Measurements from ENCODE around the gene AGBL4. TPM values are rescaled to one million over a fixed set of nuclear protein-coding genes. Genes with fewer than 3 reads are reported as not detected.

The AGBL4 gene
- total RNA-seq, 1 donor from 2014 or later, result not detected

GRCh38 chr1:48889082-48889481 lies 1134.7 kb downstream of the AGBL4 start:
- Histone ChIP-seq H3K36me3 (no peaks in the 10 kb centered on the region), H3K27me3 (no peaks in the 10 kb centered on the region), H3K27ac (no peak overlapping the region), H3K4me3 (no peak overlapping the region), H3K9me3 (no peaks in the 10 kb centered on the region), H3K4me1 (no peaks in the 10 kb centered on the region)
- TF ChIP-seq CTCF (IDR thresholded peaks at IDR 0.05), result no peak
- intact Hi-C loops (cut with DNase I), result no loop called here
- DNase-seq (ENCODE audit: low spot score in 2 of 2), result no peak

DNA sequence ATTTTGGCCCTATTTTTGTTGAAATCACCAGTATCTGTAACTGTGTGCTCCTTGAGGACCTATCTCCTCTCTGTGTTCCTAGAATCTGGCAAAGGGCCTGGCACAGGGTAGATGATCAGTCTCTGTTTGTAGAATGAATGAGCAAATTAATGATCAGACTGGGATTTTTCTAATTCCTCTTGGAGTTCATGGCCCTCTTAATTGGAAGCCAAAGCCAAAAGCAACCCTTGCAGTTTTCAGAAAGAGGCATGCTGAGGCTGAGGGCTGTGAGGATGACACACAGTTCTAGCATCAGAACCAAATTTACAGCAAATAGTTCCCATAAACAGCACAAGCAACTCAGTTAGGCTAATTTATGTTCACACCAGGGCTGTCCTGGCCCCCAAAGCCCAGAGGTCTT lies 1136.0 kb downstream of the AGBL4 start:
- Histone ChIP-seq H3K27me3 (no peaks in the 10 kb centered on the region), H3K4me1 (no peaks in the 10 kb centered on the region), H3K9me3 (no peaks in the 10 kb centered on the region), H3K4me3 (no peak overlapping the region), H3K36me3 (no peaks in the 10 kb centered on the region), H3K27ac (no peak overlapping the region)
- TF ChIP-seq CTCF (IDR thresholded peaks at IDR 0.05), result no peak
- intact Hi-C loops (cut with DNase I), result no loop called here
- DNase-seq (ENCODE audit: low spot score in 2 of 2), result no peak

- no peak for DNase-seq (ENCODE audit: low spot score in 2 of 2)
- TF ChIP-seq CTCF (IDR thresholded peaks at IDR 0.05), result no peak
- H3K27ac ChIP-seq, result no peak overlapping the region
- no peaks in the 10 kb centered on the region for H3K36me3 ChIP-seq
- H3K4me1 ChIP-seq, result no peaks in the 10 kb centered on the region
- intact Hi-C loops (cut with DNase I), result no loop called here
- H3K9me3 ChIP-seq, result no peaks in the 10 kb centered on the region
- H3K4me3 ChIP-seq, result no peak overlapping the region
- H3K27me3 ChIP-seq, result no peaks in the 10 kb centered on the region
Measured at GRCh38 chr1:48882020-48882419, 1141.7 kb downstream of the AGBL4 start.

DNA sequence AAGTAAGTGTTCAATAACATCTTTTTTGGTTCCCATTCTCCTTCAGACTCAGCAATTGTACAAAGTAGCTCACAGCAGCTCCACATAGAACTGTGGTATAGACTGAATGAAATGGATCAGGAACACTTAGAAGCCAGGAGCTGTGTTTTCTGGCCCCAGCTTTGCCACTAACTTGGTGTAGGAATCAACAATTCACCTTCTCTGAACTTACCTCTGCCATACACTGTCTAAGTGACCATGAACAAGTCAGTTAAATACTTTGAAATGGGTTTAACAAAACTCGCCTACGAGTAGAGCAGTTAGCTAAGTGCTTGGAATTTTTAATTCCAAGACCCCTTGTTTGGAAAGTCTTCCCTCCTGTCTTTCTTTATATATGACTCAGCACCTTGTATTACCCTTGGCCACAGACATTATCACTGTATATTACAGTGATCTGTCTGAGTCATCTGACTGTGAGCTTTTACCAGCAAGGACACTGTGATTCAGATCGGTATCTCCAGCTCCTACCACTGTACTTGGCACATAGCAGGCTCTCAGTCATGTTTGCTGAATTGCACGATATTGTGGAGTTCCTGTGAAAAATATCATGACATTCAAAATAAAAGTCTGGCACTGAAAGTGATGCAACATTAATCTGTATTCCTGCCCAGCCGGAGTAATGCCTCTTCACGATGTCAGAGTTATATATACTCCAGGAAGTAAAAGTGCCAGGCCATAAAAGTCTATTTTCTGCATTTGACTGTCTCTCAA lies 1145.4 kb downstream of the AGBL4 start:
- Histone ChIP-seq H3K4me3 (no peak overlapping the region), H3K27ac (no peak overlapping the region), H3K27me3 (no peaks in the 10 kb centered on the region), H3K4me1 (no peaks in the 10 kb centered on the region), H3K36me3 (no peaks in the 10 kb centered on the region), H3K9me3 (no peaks in the 10 kb centered on the region)
- DNase-seq (ENCODE audit: low spot score in 2 of 2), result no peak
- intact Hi-C loops (cut with DNase I), result no loop called here
- TF ChIP-seq CTCF (IDR thresholded peaks at IDR 0.05), result no peak

- H3K27me3 ChIP-seq, result no peaks in the 10 kb centered on the region
- H3K4me3 ChIP-seq, result no peak overlapping the region
- H3K9me3 ChIP-seq, result no peaks in the 10 kb centered on the region
- intact Hi-C loops (cut with DNase I), result no loop called here
- H3K4me1 ChIP-seq, result no peaks in the 10 kb centered on the region
- H3K36me3 ChIP-seq, result no peaks in the 10 kb centered on the region
- no peak overlapping the region for H3K27ac ChIP-seq
- TF ChIP-seq CTCF (IDR thresholded peaks at IDR 0.05), result no peak
- DNase-seq (ENCODE audit: low spot score in 2 of 2), result no peak
Measured at GRCh38 chr1:48876330-48876785, 1147.4 kb downstream of the AGBL4 start.
